ENCODE measurements around the gene NOP56.
"Not testable (repeated sequence)": the region's sequence is repeated elsewhere in the genome, so short reads cannot be mapped to it uniquely, and the experiment has no call there.

The NOP56 gene

DNA sequence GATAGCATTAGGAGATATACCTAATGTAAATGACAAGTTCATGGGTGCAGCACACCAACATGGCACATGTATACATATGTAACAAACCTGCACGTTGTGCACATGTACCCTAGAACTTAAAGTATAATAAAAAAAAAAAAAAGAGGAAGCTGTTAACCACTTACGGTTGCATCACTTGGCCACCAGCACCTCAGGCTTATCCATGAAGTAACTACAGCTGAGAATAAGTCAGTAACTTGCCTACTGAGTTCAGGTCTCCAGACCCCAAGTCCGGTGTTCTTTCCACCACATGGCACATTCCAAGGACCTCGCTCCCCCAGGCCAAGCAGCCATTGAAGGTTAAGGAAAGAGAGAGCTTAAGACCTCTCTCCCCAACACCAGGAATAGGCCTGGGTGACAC, 32.4 kb downstream of the NOP56 start:
- not testable (repeated sequence) for DNase-seq (ENCODE audit: low read depth, low spot score)

- DNase-seq (ENCODE audit: low read depth, low spot score): no peak
Observed at GRCh38 chr20:2687514-2687913, 35.1 kb downstream of the NOP56 start.

- DNase-seq (ENCODE audit: low read depth, low spot score): peak; percentile 39
Observed at GRCh38 chr20:2688041-2688591, 35.7 kb downstream of the NOP56 start.

GRCh38 chr20:2690213-2690612, 37.8 kb downstream of the NOP56 start:
- DNase-seq (ENCODE audit: low read depth, low spot score): no peak

GRCh38 chr20:2690718-2691117, 38.3 kb downstream of the NOP56 start:
- no peak for DNase-seq (ENCODE audit: low read depth, low spot score)

DNA sequence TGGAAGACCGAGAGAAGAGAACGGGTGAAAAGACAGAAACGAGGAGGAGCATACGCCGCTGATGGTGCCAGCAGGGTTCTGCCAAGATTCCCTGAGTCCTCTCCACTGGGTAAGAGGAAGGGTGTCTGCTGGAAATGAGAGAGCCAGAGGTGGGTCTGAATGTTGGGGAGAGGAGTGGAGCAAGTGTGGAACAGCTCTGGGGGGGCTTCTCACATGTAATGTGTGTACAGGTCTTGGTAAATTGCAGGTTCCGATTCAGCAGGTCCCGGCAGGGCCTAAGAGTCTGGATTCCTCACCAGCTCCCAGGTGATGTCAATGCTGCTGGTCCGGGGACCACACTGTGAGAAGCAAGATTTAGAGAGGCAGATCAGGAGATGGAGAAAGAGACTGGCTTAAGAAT, 38.7 kb downstream of the NOP56 start:
- DNase-seq (ENCODE audit: low read depth, low spot score): no peak

- no peak for DNase-seq (ENCODE audit: low read depth, low spot score)
Observed at GRCh38 chr20:2691663-2692035, 39.2 kb downstream of the NOP56 start.

DNA sequence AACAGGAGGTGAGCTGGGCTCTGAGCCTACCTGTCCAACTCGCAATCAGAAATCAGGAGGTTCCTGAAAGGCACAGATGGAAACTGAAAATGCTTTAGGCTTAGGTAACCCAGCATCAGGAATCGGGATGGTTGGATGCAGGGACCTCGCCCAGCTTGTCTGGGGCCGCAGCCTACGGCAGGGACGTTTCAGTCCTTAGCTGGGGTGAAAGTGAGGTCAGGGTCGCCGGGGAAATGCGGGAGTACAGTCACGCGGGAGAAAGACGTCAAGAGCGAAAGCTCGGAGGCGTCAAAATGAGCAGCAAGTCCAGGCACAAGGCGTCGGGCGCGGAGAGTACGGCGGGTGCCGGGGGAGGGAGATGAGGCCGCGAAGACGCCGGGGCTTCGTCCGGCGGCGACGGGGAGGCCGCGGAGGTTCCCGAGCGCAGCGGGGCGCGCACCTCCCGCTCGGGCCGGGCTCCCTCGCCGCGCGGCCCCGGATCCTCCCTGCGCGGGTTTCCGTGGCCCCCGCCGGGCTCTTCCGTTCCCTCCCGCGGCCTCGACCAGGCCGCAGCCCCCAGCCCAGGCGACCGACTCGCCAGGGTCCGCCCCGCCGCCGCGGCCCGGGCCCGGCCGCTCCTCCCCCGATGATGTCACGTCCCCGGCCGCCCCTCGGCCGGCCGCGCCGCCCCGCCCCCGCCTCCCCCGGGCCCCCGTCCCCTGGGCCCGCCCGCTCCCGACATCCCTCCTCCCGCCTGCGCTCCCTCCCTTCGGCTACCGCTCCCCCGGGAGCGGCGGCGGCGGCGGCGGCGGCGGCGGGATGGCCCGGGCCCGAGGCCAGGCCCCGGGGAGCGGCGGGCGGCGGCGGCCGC, 39.8 kb downstream of the NOP56 start, which contains the start of gene EBF4:
Gene EBF4 (plus strand): TSS at position 745 of the 850 bp plus-strand sequence. CDS start 866 bp downstream, outside the sequence.
- no peak for DNase-seq (ENCODE audit: low read depth, low spot score)

GRCh38 chr20:2692886-2693285, 40.5 kb downstream of the NOP56 start:
- no peak for DNase-seq (ENCODE audit: low read depth, low spot score)

GRCh38 chr20:2693286-2694007, 41.0 kb downstream of the NOP56 start:
- DNase-seq (ENCODE audit: low read depth, low spot score): no peak

DNA sequence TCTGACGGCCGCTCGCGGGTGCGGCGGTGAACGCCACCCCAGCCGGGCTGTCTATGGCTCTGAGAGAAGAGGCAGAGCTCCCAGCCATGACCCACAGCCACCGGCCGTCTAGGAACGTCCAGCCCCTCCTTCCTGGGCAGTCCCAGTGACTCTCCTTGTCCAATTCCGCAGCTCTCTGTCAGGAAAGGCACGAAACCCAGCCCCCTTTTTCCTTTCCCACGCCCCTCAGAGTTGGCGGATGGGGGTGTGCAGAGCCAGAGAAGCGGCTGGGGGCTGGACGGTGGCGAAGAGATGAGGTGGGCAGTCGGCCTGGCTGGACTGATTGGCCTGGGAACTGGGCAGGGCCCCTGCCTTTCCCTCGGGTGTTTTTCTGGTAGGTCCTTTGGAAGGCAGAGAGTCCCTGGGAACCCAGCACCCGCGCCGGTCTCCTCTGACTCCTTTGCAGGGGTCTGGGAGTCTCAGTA, 41.6 kb downstream of the NOP56 start:
- DNase-seq (ENCODE audit: low read depth, low spot score): no peak

GRCh38 chr20:2694519-2694918, 42.1 kb downstream of the NOP56 start:
- DNase-seq (ENCODE audit: low read depth, low spot score): no peak

DNA sequence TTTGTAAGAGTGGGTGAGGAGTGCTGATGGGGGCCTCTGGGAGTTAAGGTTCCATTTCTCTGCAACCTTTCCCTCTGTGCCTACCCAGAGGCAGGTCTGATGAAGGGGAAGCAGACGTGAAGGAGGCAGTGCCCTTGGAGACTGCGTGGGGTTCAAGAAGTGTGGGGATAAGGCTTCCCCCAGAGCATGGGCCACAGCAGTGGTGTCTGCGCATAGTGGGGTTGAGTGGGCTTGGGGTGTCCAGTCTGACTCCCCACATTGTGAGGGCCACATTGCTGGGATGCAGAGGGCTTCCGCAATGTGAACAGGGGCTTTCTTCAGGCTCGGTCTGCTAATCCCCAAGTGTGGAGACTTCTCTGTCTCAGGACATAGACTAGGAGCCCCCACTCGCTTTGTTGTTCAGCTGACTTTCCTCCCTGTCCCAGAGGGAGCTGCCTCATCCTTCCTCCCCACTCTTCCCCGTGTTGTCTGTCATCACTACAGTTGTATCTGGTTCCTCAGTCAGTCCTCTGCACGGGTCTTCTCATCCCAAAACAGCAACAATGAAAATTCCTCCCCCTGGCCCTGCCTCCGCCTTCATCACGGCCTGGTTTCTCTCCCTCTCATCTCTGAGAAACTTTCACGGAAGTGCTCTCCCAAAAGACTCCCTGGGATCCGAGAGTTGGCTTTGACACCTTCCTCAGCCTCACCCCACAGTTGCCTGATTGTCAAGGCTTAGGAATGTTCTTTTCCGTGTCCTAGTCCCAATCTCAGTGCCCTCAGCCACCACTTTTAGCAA, 43.0 kb downstream of the NOP56 start:
- DNase-seq (ENCODE audit: low read depth, low spot score): no peak

DNA sequence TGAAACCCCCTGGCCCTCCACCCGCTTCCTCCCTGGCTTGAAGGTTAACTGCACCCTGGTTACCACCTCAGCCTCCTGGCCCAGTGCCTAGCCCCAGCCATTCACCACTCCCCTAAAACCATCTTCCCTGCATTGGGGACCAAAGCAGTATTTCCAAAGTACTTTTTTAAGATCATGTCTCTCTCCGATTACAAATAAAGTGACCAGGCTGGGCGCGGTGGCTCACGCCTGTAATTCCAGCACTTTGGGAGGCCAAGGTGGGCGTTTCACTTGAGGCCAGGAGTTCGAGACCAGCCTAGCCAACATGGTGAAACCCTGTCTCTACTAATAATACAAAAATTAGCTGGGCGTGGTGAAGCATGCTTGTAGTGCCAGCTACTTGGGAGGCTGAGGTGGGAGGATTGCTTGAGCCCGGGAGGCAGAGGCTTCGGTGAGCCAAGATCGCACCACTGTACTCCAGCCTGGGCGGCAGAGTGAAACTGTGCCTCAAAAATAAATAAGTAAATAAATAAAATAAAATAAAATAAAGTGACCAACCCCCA, 43.6 kb downstream of the NOP56 start:
- DNase-seq (ENCODE audit: low read depth, low spot score): not testable (repeated sequence)

- DNase-seq (ENCODE audit: low read depth, low spot score): no peak
Observed at GRCh38 chr20:2696646-2697045, 44.2 kb downstream of the NOP56 start.

GRCh38 chr20:2697768-2698167, 45.3 kb downstream of the NOP56 start:
- no peak for DNase-seq (ENCODE audit: low read depth, low spot score)

GRCh38 chr20:2698186-2698817, 45.9 kb downstream of the NOP56 start:
- DNase-seq (ENCODE audit: low read depth, low spot score): no peak

DNA sequence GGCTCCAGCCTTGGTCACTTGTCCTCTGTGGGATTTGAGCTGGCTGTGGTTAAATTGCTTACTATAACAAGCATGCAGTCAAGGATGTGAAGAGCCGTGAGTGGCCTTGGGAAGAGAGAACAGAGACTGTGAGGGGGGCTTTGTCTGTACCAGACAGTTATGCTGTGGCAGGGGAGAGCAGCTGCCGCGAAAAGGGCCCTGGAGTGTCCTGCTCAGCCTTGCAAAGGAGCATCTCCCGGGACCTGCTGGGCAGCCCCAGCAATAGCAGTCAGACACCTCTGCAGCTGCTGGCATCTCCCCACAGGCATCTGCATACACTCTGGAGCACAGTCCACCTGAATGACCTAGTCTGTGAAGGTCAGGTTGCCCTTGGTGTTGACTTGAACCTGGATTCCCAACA, 46.5 kb downstream of the NOP56 start:
- DNase-seq (ENCODE audit: low read depth, low spot score): no peak

DNA sequence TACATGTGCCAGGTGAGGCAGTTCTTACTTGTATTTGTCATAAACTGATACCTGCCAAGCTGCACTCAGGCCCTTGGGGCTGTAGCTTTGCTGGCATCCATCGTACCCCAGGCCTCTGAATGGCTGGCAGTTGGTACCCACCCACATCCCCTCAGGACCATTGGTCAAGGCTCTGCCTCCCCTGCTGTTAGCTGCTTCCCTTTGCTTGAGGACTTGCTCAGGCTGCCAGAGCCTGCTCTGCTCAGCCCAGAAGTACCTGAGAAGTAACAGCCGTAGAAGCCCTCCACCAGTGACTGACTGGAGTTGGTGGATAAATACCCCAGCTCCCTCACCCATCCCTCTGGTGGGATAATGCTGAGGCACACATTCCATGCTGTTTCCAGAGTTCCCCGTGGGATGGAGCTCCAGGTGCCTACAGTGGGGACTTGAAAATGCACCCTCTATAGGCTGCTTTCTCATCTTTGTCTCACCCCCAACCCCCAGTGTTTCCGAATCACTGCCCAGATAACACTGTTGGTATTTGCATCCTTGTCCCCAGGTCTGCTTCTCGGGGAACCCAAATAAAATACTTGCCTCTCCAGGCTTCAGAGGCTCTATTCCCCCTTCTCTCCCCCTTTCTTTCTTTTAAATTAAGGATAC, 47.5 kb downstream of the NOP56 start:
- DNase-seq (ENCODE audit: low read depth, low spot score): no peak

DNA sequence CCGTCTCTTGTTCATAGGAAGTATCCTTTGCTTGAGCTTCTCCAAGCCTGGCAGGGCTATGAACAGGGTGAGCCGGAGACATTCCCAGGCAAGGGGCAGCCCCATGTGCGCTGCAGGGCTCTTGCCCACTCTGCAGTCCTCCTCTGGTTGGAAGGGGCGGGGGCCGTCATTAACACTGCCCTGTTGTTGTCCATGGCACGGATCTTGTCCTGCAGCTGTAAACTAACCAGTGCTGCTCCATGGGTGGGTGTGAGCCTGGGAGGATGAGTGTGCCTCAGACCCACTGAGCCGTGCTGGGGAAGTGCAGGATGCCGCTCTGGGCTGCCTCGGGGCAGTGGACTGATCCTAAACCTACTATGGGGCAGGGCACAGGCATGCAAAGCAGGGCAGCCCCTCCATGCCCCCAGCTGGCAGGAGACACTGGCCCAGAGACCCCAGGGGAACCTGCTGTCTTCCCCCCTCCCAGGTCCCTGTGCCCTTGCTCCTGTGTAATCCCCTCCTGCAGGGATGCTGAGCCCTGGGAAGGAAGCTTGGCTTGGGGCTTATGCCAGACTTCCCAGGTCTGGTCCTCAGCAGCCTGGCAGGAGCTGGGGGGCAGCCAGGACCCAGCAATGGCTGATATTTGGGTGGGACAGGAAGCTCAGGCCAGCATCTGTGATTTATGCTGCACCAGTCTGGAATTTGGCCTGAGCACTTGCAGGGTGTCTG, 48.6 kb downstream of the NOP56 start:
- no peak for DNase-seq (ENCODE audit: low read depth, low spot score)

All from activated CD4-positive, CD25-positive, alpha-beta regulatory T cell treated with anti-CD3 and anti-CD28 coated beads, Interleukin-2, amount 50 U/mL, for 16 hours (primary cell).